Measurements from ENCODE around the gene SMIM44. TPM values are rescaled to one million over a fixed set of nuclear protein-coding genes. Genes with fewer than 3 reads are reported as not detected.

Gene SMIM44
- total and polyA plus RNA-seq, 2 donors (not counting 1 experiment from before 2014, with no cell fraction given) = not detected

GRCh38 chr19:3433805-3434540 lies 49.3 kb downstream of the SMIM44 start:
- no peaks in the 10 kb centered on the region for H4K20me1 ChIP-seq (ENCODE audit: control insufficient read depth, extremely low read depth, insufficient read depth, low read length)
- H2AFZ ChIP-seq (ENCODE audit: low read length) = no peak overlapping the region
- H3K27me3 ChIP-seq (ENCODE audit: control insufficient read depth, insufficient read depth, low read length) = no peaks in the 10 kb centered on the region
- peaks cover 34% of the 10 kb centered on the region for H3K36me3 ChIP-seq (ENCODE audit: control insufficient read depth, insufficient read depth, low read length)
- H3K79me2 ChIP-seq (ENCODE audit: control insufficient read depth, insufficient read depth, low read length) = peaks cover 28% of the 10 kb centered on the region
- TF ChIP-seq EZH2 (IDR thresholded peaks at IDR 0.05; ENCODE audit: low read length, missing control alignments) = no peak
- TF ChIP-seq CTCF (conservative IDR thresholded peaks at IDR 0.05 in 1 of 2, IDR thresholded peaks at IDR 0.05 in 1 of 2; ENCODE audit: low read depth in 1 of 2, low read length in 2 of 2) = no peak
- no peak for DNase-seq (ENCODE audit: low read depth in 2 of 2)
- no peak overlapping the region for H3K27ac ChIP-seq (ENCODE audit: insufficient read depth, low read length)
- peaks cover 15% of the 10 kb centered on the region for H3K4me1 ChIP-seq (ENCODE audit: control insufficient read depth, extremely low read depth, insufficient read depth, low read length)
- H3K9me3 ChIP-seq (ENCODE audit: control insufficient read depth, insufficient read depth, low read depth, low read length) = no peaks in the 10 kb centered on the region
- H3K4me3 ChIP-seq (replicated peaks in 1 of 4; ENCODE audit: control extremely low read depth in 1 of 4, insufficient read depth in 1 of 4, low read depth in 3 of 4, low read length in 4 of 4) = no peak overlapping the region
- H3K9ac ChIP-seq (ENCODE audit: insufficient read depth, low read length) = no peak overlapping the region
- H3K4me2 ChIP-seq (ENCODE audit: extremely low read depth, insufficient read depth, low read length) = no peak overlapping the region

- no peaks in the 10 kb centered on the region for H3K9me3 ChIP-seq (ENCODE audit: control insufficient read depth, insufficient read depth, low read depth, low read length)
- peaks cover 17% of the 10 kb centered on the region for H3K4me1 ChIP-seq (ENCODE audit: control insufficient read depth, extremely low read depth, insufficient read depth, low read length)
- no peaks in the 10 kb centered on the region for H4K20me1 ChIP-seq (ENCODE audit: control insufficient read depth, extremely low read depth, insufficient read depth, low read length)
- peaks cover 31% of the 10 kb centered on the region for H3K36me3 ChIP-seq (ENCODE audit: control insufficient read depth, insufficient read depth, low read length)
- H3K27ac ChIP-seq (ENCODE audit: insufficient read depth, low read length) = no peak overlapping the region
- no peak overlapping the region for H3K4me2 ChIP-seq (ENCODE audit: extremely low read depth, insufficient read depth, low read length)
- TF ChIP-seq CTCF (conservative IDR thresholded peaks at IDR 0.05 in 1 of 2, IDR thresholded peaks at IDR 0.05 in 1 of 2; ENCODE audit: low read depth in 1 of 2, low read length in 2 of 2) (no peak), EZH2 (IDR thresholded peaks at IDR 0.05; ENCODE audit: low read length, missing control alignments) (no peak)
- no peak overlapping the region for H3K4me3 ChIP-seq (replicated peaks in 1 of 4; ENCODE audit: control extremely low read depth in 1 of 4, insufficient read depth in 1 of 4, low read depth in 3 of 4, low read length in 4 of 4)
- peaks cover 26% of the 10 kb centered on the region for H3K79me2 ChIP-seq (ENCODE audit: control insufficient read depth, insufficient read depth, low read length)
- DNase-seq (ENCODE audit: low read depth in 2 of 2) = no peak
- no peak overlapping the region for H3K9ac ChIP-seq (ENCODE audit: insufficient read depth, low read length)
- H2AFZ ChIP-seq (ENCODE audit: low read length) = no peak overlapping the region
- no peaks in the 10 kb centered on the region for H3K27me3 ChIP-seq (ENCODE audit: control insufficient read depth, insufficient read depth, low read length)
These were observed 49.9 kb downstream of the SMIM44 start for GRCh38 chr19:3433313-3433712.

Other genes starting within 250 kb of the SMIM44 start
- gene NFIC, start 116.9 kb downstream of the SMIM44 start, total RNA-seq = 34.9 and 66.4 TPM in 2 replicates
- 7.9 and 16.6 TPM in 2 replicates for gene NFIC, start 116.9 kb downstream of the SMIM44 start, polyA plus RNA-seq
- gene SMIM24, start 2.9 kb downstream of the SMIM44 start, total RNA-seq = not detected in 2 replicates
- not detected in 2 replicates for gene SMIM24, start 2.9 kb downstream of the SMIM44 start, polyA plus RNA-seq
- 10.1 and 10.3 TPM in 2 replicates for gene DOHH, start 17.2 kb upstream of the SMIM44 start, total RNA-seq
- 4.1 and 5.0 TPM in 2 replicates for gene DOHH, start 17.2 kb upstream of the SMIM44 start, polyA plus RNA-seq
- gene FZR1, start 22.9 kb upstream of the SMIM44 start, total RNA-seq = 19.3 and 38.0 TPM in 2 replicates
- 15.0 and 21.3 TPM in 2 replicates for gene FZR1, start 22.9 kb upstream of the SMIM44 start, polyA plus RNA-seq
- gene TEKTIP1, start 55.7 kb upstream of the SMIM44 start, total RNA-seq = not detected in 2 replicates
- not detected in 2 replicates for gene TEKTIP1, start 55.7 kb upstream of the SMIM44 start, polyA plus RNA-seq
- 69.9 and 79.9 TPM in 2 replicates for gene MFSD12, start 74.1 kb upstream of the SMIM44 start, total RNA-seq
- 19.9 and 20.6 TPM in 2 replicates for gene MFSD12, start 74.1 kb upstream of the SMIM44 start, polyA plus RNA-seq
- gene HMG20B, start 89.5 kb upstream of the SMIM44 start, total RNA-seq = 55.5 and 63.6 TPM in 2 replicates
- 27.3 and 30.1 TPM in 2 replicates for gene HMG20B, start 89.5 kb upstream of the SMIM44 start, polyA plus RNA-seq
- gene GIPC3, start 102.0 kb upstream of the SMIM44 start, total RNA-seq = under 0.01 TPM in 2 replicates
- gene GIPC3, start 102.0 kb upstream of the SMIM44 start, polyA plus RNA-seq = 0.20 and 0.60 TPM in 2 replicates
- gene TBXA2R, start 123.4 kb upstream of the SMIM44 start, total RNA-seq = 0.77 and 1.8 TPM in 2 replicates
- 1.1 and 1.3 TPM in 2 replicates for gene TBXA2R, start 123.4 kb upstream of the SMIM44 start, polyA plus RNA-seq
- gene CACTIN, start 143.3 kb upstream of the SMIM44 start, total RNA-seq = 19.7 and 20.0 TPM in 2 replicates
- 6.7 and 9.4 TPM in 2 replicates for gene CACTIN, start 143.3 kb upstream of the SMIM44 start, polyA plus RNA-seq
- 11.3 and 16.7 TPM in 2 replicates for gene PIP5K1C, start 217.0 kb upstream of the SMIM44 start, total RNA-seq
- gene PIP5K1C, start 217.0 kb upstream of the SMIM44 start, polyA plus RNA-seq = 8.7 and 12.9 TPM in 2 replicates
- gene TJP3, start 224.9 kb upstream of the SMIM44 start, total RNA-seq = not detected in 2 replicates
- gene TJP3, start 224.9 kb upstream of the SMIM44 start, polyA plus RNA-seq = not detected in 2 replicates